HEK293 (cell line): ENCODE data around the gene MACROH2A2.

Source experiments
- BCL11B ChIP-seq: fragments of 450-650 bp; formaldehyde crosslinking; IDR thresholded peaks from 2 replicates; pipeline ENCODE4 v1.5.1; 2016; ENCODE audit warnings: low read depth, missing biosample characterization, missing genetic modification characterization
- ZBTB1 ChIP-seq: fragments of 450-650 bp; formaldehyde crosslinking; IDR thresholded peaks from 2 replicates; pipeline ENCODE4 v1.5.1; 2016; ENCODE audit warnings: missing biosample characterization, missing genetic modification characterization
- ZBTB17 ChIP-seq: fragments of 450-650 bp; formaldehyde crosslinking; IDR thresholded peaks from 2 replicates; pipeline ENCODE4 v1.5.1; 2016; ENCODE audit warnings: missing biosample characterization, missing genetic modification characterization
- ZBTB8A ChIP-seq: fragments of 450-650 bp; formaldehyde crosslinking; IDR thresholded peaks from 2 replicates; pipeline ENCODE4 v1.5.1; 2016; ENCODE audit warnings: missing biosample characterization, missing genetic modification characterization
- ZNF660 ChIP-seq: fragments of 450-650 bp; IDR thresholded peaks from 2 replicates; pipeline ENCODE4 v1.5.1; 2018; ENCODE audit warnings: missing biosample characterization, mild to moderate bottlenecking, missing genetic modification characterization
- ZNF776 ChIP-seq: fragments of 450-650 bp; formaldehyde crosslinking; IDR thresholded peaks from 2 replicates; pipeline ENCODE4 v1.5.0; 2017; ENCODE audit warnings: missing biosample characterization, missing genetic modification characterization, borderline replicate concordance
- ZNF777 ChIP-seq: fragments of 450-650 bp; formaldehyde crosslinking; IDR thresholded peaks from 2 replicates; pipeline ENCODE4 v1.5.1; 2017; ENCODE audit warnings: missing biosample characterization, missing genetic modification characterization, borderline replicate concordance
- TF ChIP-seq, protein P1 (sequence below): fragments of 450-650 bp; formaldehyde crosslinking; IDR thresholded peaks from 2 replicates; pipeline ENCODE4 v1.5.1; 2016; ENCODE audit warnings: missing biosample characterization, missing genetic modification characterization
- TF ChIP-seq, protein P2 (sequence below): fragments of 450-650 bp; formaldehyde crosslinking; IDR thresholded peaks from 2 replicates; pipeline ENCODE4 v1.5.1; 2016; ENCODE audit warnings: missing biosample characterization, missing genetic modification characterization
- TF ChIP-seq, protein P3 (sequence below): fragments of 450-650 bp; formaldehyde crosslinking; IDR thresholded peaks from 2 replicates; pipeline ENCODE4 v1.5.1; 2016; ENCODE audit warnings: missing biosample characterization, missing genetic modification characterization

- TF ChIP-seq ZBTB1 (tag by site-specific recombination) (no peak), BCL11B (tag by site-specific recombination) (no peak), ZNF660 (tag by site-specific recombination) (no peak), ZBTB8A (tag by site-specific recombination) (no peak), ZNF777 (tag by site-specific recombination) (no peak), ZNF776 (tag by site-specific recombination) (no peak), ZBTB17 (tag by site-specific recombination) (no peak)
- TF ChIP-seq, protein P1, sequence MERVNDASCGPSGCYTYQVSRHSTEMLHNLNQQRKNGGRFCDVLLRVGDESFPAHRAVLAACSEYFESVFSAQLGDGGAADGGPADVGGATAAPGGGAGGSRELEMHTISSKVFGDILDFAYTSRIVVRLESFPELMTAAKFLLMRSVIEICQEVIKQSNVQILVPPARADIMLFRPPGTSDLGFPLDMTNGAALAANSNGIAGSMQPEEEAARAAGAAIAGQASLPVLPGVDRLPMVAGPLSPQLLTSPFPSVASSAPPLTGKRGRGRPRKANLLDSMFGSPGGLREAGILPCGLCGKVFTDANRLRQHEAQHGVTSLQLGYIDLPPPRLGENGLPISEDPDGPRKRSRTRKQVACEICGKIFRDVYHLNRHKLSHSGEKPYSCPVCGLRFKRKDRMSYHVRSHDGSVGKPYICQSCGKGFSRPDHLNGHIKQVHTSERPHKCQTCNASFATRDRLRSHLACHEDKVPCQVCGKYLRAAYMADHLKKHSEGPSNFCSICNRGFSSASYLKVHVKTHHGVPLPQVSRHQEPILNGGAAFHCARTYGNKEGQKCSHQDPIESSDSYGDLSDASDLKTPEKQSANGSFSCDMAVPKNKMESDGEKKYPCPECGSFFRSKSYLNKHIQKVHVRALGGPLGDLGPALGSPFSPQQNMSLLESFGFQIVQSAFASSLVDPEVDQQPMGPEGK: no peak
- TF ChIP-seq, protein P2, sequence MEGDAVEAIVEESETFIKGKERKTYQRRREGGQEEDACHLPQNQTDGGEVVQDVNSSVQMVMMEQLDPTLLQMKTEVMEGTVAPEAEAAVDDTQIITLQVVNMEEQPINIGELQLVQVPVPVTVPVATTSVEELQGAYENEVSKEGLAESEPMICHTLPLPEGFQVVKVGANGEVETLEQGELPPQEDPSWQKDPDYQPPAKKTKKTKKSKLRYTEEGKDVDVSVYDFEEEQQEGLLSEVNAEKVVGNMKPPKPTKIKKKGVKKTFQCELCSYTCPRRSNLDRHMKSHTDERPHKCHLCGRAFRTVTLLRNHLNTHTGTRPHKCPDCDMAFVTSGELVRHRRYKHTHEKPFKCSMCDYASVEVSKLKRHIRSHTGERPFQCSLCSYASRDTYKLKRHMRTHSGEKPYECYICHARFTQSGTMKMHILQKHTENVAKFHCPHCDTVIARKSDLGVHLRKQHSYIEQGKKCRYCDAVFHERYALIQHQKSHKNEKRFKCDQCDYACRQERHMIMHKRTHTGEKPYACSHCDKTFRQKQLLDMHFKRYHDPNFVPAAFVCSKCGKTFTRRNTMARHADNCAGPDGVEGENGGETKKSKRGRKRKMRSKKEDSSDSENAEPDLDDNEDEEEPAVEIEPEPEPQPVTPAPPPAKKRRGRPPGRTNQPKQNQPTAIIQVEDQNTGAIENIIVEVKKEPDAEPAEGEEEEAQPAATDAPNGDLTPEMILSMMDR: no peak
- TF ChIP-seq, protein P3, sequence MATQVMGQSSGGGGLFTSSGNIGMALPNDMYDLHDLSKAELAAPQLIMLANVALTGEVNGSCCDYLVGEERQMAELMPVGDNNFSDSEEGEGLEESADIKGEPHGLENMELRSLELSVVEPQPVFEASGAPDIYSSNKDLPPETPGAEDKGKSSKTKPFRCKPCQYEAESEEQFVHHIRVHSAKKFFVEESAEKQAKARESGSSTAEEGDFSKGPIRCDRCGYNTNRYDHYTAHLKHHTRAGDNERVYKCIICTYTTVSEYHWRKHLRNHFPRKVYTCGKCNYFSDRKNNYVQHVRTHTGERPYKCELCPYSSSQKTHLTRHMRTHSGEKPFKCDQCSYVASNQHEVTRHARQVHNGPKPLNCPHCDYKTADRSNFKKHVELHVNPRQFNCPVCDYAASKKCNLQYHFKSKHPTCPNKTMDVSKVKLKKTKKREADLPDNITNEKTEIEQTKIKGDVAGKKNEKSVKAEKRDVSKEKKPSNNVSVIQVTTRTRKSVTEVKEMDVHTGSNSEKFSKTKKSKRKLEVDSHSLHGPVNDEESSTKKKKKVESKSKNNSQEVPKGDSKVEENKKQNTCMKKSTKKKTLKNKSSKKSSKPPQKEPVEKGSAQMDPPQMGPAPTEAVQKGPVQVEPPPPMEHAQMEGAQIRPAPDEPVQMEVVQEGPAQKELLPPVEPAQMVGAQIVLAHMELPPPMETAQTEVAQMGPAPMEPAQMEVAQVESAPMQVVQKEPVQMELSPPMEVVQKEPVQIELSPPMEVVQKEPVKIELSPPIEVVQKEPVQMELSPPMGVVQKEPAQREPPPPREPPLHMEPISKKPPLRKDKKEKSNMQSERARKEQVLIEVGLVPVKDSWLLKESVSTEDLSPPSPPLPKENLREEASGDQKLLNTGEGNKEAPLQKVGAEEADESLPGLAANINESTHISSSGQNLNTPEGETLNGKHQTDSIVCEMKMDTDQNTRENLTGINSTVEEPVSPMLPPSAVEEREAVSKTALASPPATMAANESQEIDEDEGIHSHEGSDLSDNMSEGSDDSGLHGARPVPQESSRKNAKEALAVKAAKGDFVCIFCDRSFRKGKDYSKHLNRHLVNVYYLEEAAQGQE: no peak
Measured at GRCh38 chr10:70034232-70034631, 18.4 kb upstream of the MACROH2A2 start.
